IMR-90 (cell line): Measurements from ENCODE around the gene NPBWR2. TPM values are rescaled to one million over a fixed set of nuclear protein-coding genes. Genes with fewer than 3 reads are reported as not detected.

Experiments
- ATAC-seq: fragments of 200-7000 bp; cut with Tn5 transposase; 2 replicates; pipeline ENCODE4 v1.9.1; 2020; ENCODE audit warnings: low read depth, mild to moderate bottlenecking, moderate library complexity
- BruUV-seq: library from RNA; stranded (reverse); fragments of 400-500 nt; replicated peaks from 2 replicates; lab custom pipeline; 2021; lab: Mats Ljungman, UMichigan
- CTCF ChIA-PET: fragments of 300-600 bp; formaldehyde crosslinking; extraction: SDS; loops from one replicate; lab custom pipeline; 2021; ENCODE audit warnings: antibody characterized with exemption; lab: Yijun Ruan, JAX
- POLR2A ChIA-PET: fragments of 300-600 bp; sonication (Branson Sonifier 250); formaldehyde crosslinking; loops from one replicate; lab custom pipeline; 2022; ENCODE audit warnings: antibody characterized with exemption; ENCODE audit not compliant: unreplicated experiment; lab: Charles Lee
- DNase-seq: peaks from one replicate; pipeline ENCODE4 v3.0.0; 2013
- H2AFZ ChIP-seq: replicated peaks from 2 replicates; pipeline ENCODE3; 2013; ENCODE audit warnings: low read length, mild to moderate bottlenecking; ENCODE audit not compliant: poor library complexity
- H2AK5ac ChIP-seq: 2 replicates; pipeline ENCODE4 v1.6.1; 2013; ENCODE audit warnings: low read depth, low read length, inconsistent platforms
- H2AK9ac ChIP-seq: replicated peaks from 2 replicates; pipeline ENCODE3; 2013; ENCODE audit warnings: mild to moderate bottlenecking, low read depth, low read length, moderate library complexity; ENCODE audit not compliant: poor library complexity
- H2BK120ac ChIP-seq: 2 replicates; pipeline ENCODE4 v1.6.1; 2013; ENCODE audit warnings: low read depth, low read length, inconsistent platforms
- H2BK15ac ChIP-seq: 3 replicates; pipeline ENCODE4 v1.6.1; 2013; ENCODE audit warnings: low read depth, low read length, inconsistent platforms
- H2BK20ac ChIP-seq: 2 replicates; pipeline ENCODE4 v1.6.1; 2013; ENCODE audit warnings: low read depth, mild to moderate bottlenecking, inconsistent platforms, low read length, moderate library complexity
- H2BK5ac ChIP-seq: 2 replicates; pipeline ENCODE4 v1.6.1; 2013; ENCODE audit warnings: mild to moderate bottlenecking, low read depth, low read length, inconsistent platforms; ENCODE audit not compliant: poor library complexity, severe bottlenecking
- H3K14ac ChIP-seq: replicated peaks from 2 replicates; pipeline ENCODE4 v1.6.1; 2013; ENCODE audit warnings: low read depth, low read length, inconsistent platforms
- H3K18ac ChIP-seq: 2 replicates; pipeline ENCODE4 v1.6.1; 2013; ENCODE audit warnings: low read depth, low read length, control low read depth
- H3K23ac ChIP-seq: 2 replicates; pipeline ENCODE4 v1.6.1; 2013; ENCODE audit warnings: low read depth, low read length, inconsistent platforms
- H3K27ac ChIP-seq: 2 replicates; pipeline ENCODE4 v1.5.1; 2013; ENCODE audit warnings: mild to moderate bottlenecking, control low read depth, low read length; ENCODE audit not compliant: insufficient read depth
- H3K27me3 ChIP-seq: 2 replicates; pipeline ENCODE4 v1.6.1; 2013; ENCODE audit warnings: low read length; ENCODE audit not compliant: control insufficient read depth, insufficient read depth
- H3K36me3 ChIP-seq: 2 replicates; pipeline ENCODE4 v1.6.1; 2013; ENCODE audit warnings: low read length, mixed read lengths; ENCODE audit not compliant: control insufficient read depth, insufficient read depth
- H3K4ac ChIP-seq: 2 replicates; pipeline ENCODE4 v1.6.1; 2013; ENCODE audit warnings: low read depth, low read length, inconsistent platforms
- H3K4me1 ChIP-seq: 2 replicates; pipeline ENCODE4 v1.6.1; 2013; ENCODE audit warnings: low read length, mixed read lengths; ENCODE audit not compliant: control insufficient read depth, insufficient read depth
- H3K4me2 ChIP-seq: 2 replicates; pipeline ENCODE4 v1.6.1; 2013; ENCODE audit warnings: low read depth, mild to moderate bottlenecking, control low read depth, low read length, moderate library complexity
- H3K4me3 ChIP-seq: 2 replicates; pipeline ENCODE4 v1.5.1; 2013; ENCODE audit warnings: low read depth, mild to moderate bottlenecking, control low read depth, low read length, moderate library complexity; ENCODE audit not compliant: insufficient read depth
- H3K56ac ChIP-seq: 2 replicates; pipeline ENCODE4 v1.6.1; 2013; ENCODE audit warnings: low read length, inconsistent platforms; ENCODE audit not compliant: insufficient read depth; ENCODE audit errors: extremely low read depth
- H3K79me1 ChIP-seq, 2 experiments: 2 replicates each; pipeline ENCODE4 v1.6.1; 2013; ENCODE audit warnings: low read length in 2 of 2, inconsistent platforms in 1 of 2, low read depth in 1 of 2
- H3K9ac ChIP-seq: 2 replicates; pipeline ENCODE4 v1.6.1; 2013; ENCODE audit warnings: low read depth, low read length, control low read depth
- H3K9me1 ChIP-seq: 2 replicates; pipeline ENCODE4 v1.6.1; 2013; ENCODE audit warnings: low read length, inconsistent platforms; ENCODE audit not compliant: insufficient read depth
- H3K9me3 ChIP-seq: 2 replicates; pipeline ENCODE4 v1.6.1; 2013; ENCODE audit warnings: low read length; ENCODE audit not compliant: control insufficient read depth, insufficient read depth
- H4K20me1 ChIP-seq: 2 replicates; pipeline ENCODE4 v1.6.1; 2013; ENCODE audit warnings: low read length, inconsistent platforms; ENCODE audit not compliant: insufficient read depth
- H4K5ac ChIP-seq: 2 replicates; pipeline ENCODE4 v1.6.1; 2013; ENCODE audit warnings: mild to moderate bottlenecking, low read depth, low read length, control low read depth
- H4K8ac ChIP-seq, 2 experiments: 2 replicates each; pipeline ENCODE4 v1.6.1; 2013; ENCODE audit warnings: low read depth in 2 of 2, low read length in 2 of 2, control low read depth in 1 of 2, inconsistent platforms in 1 of 2
- H4K91ac ChIP-seq: 2 replicates; pipeline ENCODE4 v1.6.1; 2013; ENCODE audit warnings: low read depth, low read length, inconsistent platforms; ENCODE audit not compliant: insufficient read depth
- BHLHE40 ChIP-seq: fragments of 150-350 bp; IDR thresholded peaks from 2 replicates; pipeline ENCODE4 v1.6.1; 2016; ENCODE audit warnings: mild to moderate bottlenecking, low read depth, low read length
- MAFK ChIP-seq: IDR thresholded peaks from 2 replicates; pipeline ENCODE4 v1.6.1; 2012; ENCODE audit warnings: low read depth, low read length, improper control_type of control experiment
- MXI1 ChIP-seq: IDR thresholded peaks from 2 replicates; pipeline ENCODE4 v1.6.1; 2012; ENCODE audit warnings: low read depth, mild to moderate bottlenecking, low read length, moderate library complexity, borderline replicate concordance
- NFE2L2 ChIP-seq: fragments of 150-350 bp; IDR thresholded peaks from 2 replicates; pipeline ENCODE4 v1.6.1; 2016; ENCODE audit warnings: low read depth, mild to moderate bottlenecking, low read length
- POLR2A ChIP-seq: IDR thresholded peaks from 2 replicates; pipeline ENCODE4 v1.6.1; 2012; ENCODE audit warnings: mild to moderate bottlenecking, low read depth, low read length
- RCOR1 ChIP-seq: IDR thresholded peaks from 2 replicates; pipeline ENCODE4 v1.6.1; 2012; ENCODE audit warnings: mild to moderate bottlenecking, low read length, improper control_type of control experiment; ENCODE audit not compliant: insufficient replicate concordance
- RFX5 ChIP-seq: IDR thresholded peaks from 2 replicates; pipeline ENCODE4 v1.8.0; 2012; ENCODE audit warnings: low read depth, mild to moderate bottlenecking, low read length, moderate library complexity
- USF2 ChIP-seq: fragments of 150-350 bp; IDR thresholded peaks from 2 replicates; pipeline ENCODE4 v1.6.1; 2017; ENCODE audit warnings: mild to moderate bottlenecking, antibody characterized with exemption, low read length, low read depth
- WGBS, 2 experiments: methylation state at CpG; one replicate each; pipeline versions ENCODE4 v1.1.5 to v1.1.7; 2013; ENCODE audit warnings: missing lambda C conversion rate in 2 of 2; ENCODE audit not compliant: insufficient read length in 1 of 2; ENCODE audit errors: extremely low coverage in 2 of 2; 5-methylcytosine and 5-hydroxymethylcytosine counted together
- dilution Hi-C: fragments of 300-500 bp; cut with HindIII; formaldehyde crosslinking; loops from one replicate; pipeline ENCODE4 v1.14.3; 2018; ENCODE audit warnings: low sequenced_read_pairs; ENCODE audit not compliant: unreplicated experiment
- in situ Hi-C: fragments of 300-500 bp; cut with MboI; formaldehyde crosslinking; loops from 3 replicates; pipeline ENCODE4 v1.14.3; 2019; ENCODE audit warnings: low sequenced_read_pairs, inconsistent platforms, mixed read lengths
- intact Hi-C: fragments of 100-400 bp; cut with micrococcal nuclease; formaldehyde crosslinking; loops from 2 replicates; pipeline ENCODE4 v1.10.0; 2022
- polyA plus RNA-seq, 3 experiments: library from polyadenylated mRNA; depleted of rRNA; stranded (reverse); fragments of >200 nt; gene quantifications; 2 replicates each; pipeline ENCODE4 v1.2.3, GENCODE V29; 2012; ENCODE audit warnings: low replicate concordance in 1 of 3
- total RNA-seq: library from RNA; depleted of rRNA; stranded (reverse); fragments of >200 nt; gene quantifications from 2 replicates; pipeline ENCODE4 v1.2.3, GENCODE V29; 2012
- TF ChIP-seq, protein P1 (sequence below): conservative IDR thresholded peaks from 2 replicates; pipeline ENCODE4 v1.5.1; 2012; ENCODE audit warnings: mild to moderate bottlenecking, low read depth, low read length, improper control_type of control experiment

NPBWR2 gene
- total and polyA plus RNA-seq, 2 of the 4 experiments (the other 2 are of a cell fraction): not detected

- dilution Hi-C loops (no loop called here), in situ Hi-C loops (no loop called here), intact Hi-C loops (no loop called here)
- Histone ChIP-seq H4K5ac (no peak overlapping the region), H4K20me1 (no peaks in the 10 kb centered on the region), H2BK15ac (no peak overlapping the region), H2BK120ac (no peak overlapping the region), H4K91ac (no peak overlapping the region), H4K8ac (no peak overlapping the region), H2BK5ac (no peak overlapping the region), H3K27ac (no peak overlapping the region), H3K18ac (no peak overlapping the region), H3K9me3 (no peaks in the 10 kb centered on the region), H3K4me2 (no peak overlapping the region), H2BK20ac (no peak overlapping the region), H3K9ac (no peak overlapping the region), H3K36me3 (no peaks in the 10 kb centered on the region), H3K56ac (no peak overlapping the region), H3K23ac (no peak overlapping the region), H3K4me1 (no peaks in the 10 kb centered on the region), H3K79me1 (no peaks in the 10 kb centered on the region), H3K14ac (no peak overlapping the region), H3K4me3 (no peak overlapping the region), H3K4ac (no peak overlapping the region), H2AFZ (no peak overlapping the region), H2AK5ac (no peak overlapping the region), H3K27me3 (peaks cover 43% of the 10 kb centered on the region), H3K9me1 (no peaks in the 10 kb centered on the region), H2AK9ac (no peak overlapping the region)
- BruUV-seq: no TSS peak
- no peak for TF ChIP-seq BHLHE40
- no peak for TF ChIP-seq POLR2A
- no peak for TF ChIP-seq NFE2L2
- no peak for TF ChIP-seq MAFK
- TF ChIP-seq MXI1: no peak
- no peak for TF ChIP-seq RCOR1
- TF ChIP-seq, protein P1, sequence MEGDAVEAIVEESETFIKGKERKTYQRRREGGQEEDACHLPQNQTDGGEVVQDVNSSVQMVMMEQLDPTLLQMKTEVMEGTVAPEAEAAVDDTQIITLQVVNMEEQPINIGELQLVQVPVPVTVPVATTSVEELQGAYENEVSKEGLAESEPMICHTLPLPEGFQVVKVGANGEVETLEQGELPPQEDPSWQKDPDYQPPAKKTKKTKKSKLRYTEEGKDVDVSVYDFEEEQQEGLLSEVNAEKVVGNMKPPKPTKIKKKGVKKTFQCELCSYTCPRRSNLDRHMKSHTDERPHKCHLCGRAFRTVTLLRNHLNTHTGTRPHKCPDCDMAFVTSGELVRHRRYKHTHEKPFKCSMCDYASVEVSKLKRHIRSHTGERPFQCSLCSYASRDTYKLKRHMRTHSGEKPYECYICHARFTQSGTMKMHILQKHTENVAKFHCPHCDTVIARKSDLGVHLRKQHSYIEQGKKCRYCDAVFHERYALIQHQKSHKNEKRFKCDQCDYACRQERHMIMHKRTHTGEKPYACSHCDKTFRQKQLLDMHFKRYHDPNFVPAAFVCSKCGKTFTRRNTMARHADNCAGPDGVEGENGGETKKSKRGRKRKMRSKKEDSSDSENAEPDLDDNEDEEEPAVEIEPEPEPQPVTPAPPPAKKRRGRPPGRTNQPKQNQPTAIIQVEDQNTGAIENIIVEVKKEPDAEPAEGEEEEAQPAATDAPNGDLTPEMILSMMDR: no peak
- TF ChIP-seq USF2: no peak
- no peak for TF ChIP-seq RFX5
- 8% methylated on average over 3 of the region's 16 CpGs; no CpG with 5 or more reads in 1 of the 2 experiments for WGBS, 2 experiments
- no peak for DNase-seq
- CTCF ChIA-PET: interaction anchor here (1.2 kb wide), 1 partner anchor 26 kb away, joined by 3 read pairs; no protein-coding TSS in a partner anchor
- POLR2A ChIA-PET: no interaction called here
- ATAC-seq: no peak
Observed at GRCh38 chr20:64109831-64110391, 2.5 kb upstream of the NPBWR2 start.
